Measurements from ENCODE around the gene RWDD4.

Gene RWDD4

DNA sequence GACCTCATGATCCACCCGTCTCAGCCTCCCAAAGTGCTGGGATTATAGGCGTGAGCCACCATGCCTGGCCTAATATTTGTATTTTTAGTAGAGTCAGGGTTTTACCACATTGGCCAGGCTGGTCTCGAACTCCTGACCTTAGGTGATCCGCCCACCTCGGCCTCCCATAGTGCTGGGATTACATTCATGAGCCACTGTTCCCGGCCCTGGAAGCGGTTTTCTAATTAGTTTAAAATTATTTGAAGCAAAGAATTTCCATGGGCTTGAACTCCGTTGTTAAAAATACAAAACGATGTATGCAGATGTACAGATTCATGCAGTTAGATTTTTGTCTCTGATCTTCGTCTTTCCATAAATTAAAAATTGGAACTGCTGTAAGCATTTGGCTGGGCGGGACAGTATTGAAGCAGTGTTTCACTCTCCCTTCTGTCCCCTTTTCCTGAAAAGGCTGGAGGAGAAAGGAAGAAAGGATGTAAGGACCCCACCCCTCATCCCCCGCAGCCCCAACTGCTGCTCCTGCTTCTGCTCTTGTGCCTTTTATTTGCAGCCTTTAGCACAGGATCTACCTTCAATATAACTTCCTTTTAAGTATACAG is 12.1 kb upstream of the RWDD4 start:
- Histone ChIP-seq H3K27me3 (ENCODE audit: control insufficient read depth, insufficient read depth, low read length) (no peaks in the 10 kb centered on the region), H3K27ac (ENCODE audit: low read length) (no peak overlapping the region), H3K36me3 (ENCODE audit: control insufficient read depth, insufficient read depth, low read length) (peaks cover 4% of the 10 kb centered on the region; the same call in 1 of the 2 replicates), H3K4me1 (ENCODE audit: control insufficient read depth, insufficient read depth, low read length) (no peaks in the 10 kb centered on the region), H3K4me3 (ENCODE audit: low read length) (no peak overlapping the region), H3K9me3 (ENCODE audit: control insufficient read depth, insufficient read depth, low read length) (no peaks in the 10 kb centered on the region)
- no CpG with 5 or more reads among the region's 12 CpGs for WGBS (ENCODE audit: insufficient coverage, insufficient read length)
- DNase-seq (ENCODE audit: low read depth, low spot score) = no peak

DNA sequence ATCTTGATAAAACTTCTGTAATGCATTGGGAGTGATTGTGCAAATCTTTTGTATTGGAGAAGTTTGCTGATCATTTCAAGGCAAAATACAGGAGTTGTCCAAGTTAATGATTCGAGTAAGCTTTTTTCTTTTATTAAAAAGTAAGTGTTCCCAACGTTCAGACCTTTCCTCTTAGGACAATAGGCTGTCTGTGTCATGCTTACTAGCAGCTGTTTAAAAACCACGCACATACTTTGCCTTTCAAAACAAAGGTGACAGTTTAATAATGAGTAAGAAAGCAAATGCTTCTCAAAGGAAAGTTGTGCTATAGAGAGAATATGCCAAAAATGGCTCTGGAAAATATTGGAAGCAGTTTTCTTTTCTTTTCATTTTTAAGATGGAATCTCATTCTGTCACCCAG is 11.3 kb upstream of the RWDD4 start:
- WGBS (ENCODE audit: insufficient coverage, insufficient read length) = no CpG with 5 or more reads among the region's 3 CpGs
- peaks cover 4% of the 10 kb centered on the region; the same call in 1 of the 2 replicates for H3K36me3 ChIP-seq (ENCODE audit: control insufficient read depth, insufficient read depth, low read length)
- H3K4me3 ChIP-seq (ENCODE audit: low read length) = no peak overlapping the region
- H3K9me3 ChIP-seq (ENCODE audit: control insufficient read depth, insufficient read depth, low read length) = no peaks in the 10 kb centered on the region
- no peaks in the 10 kb centered on the region for H3K27me3 ChIP-seq (ENCODE audit: control insufficient read depth, insufficient read depth, low read length)
- DNase-seq (ENCODE audit: low read depth, low spot score) = no peak
- H3K27ac ChIP-seq (ENCODE audit: low read length) = no peak overlapping the region
- no peaks in the 10 kb centered on the region for H3K4me1 ChIP-seq (ENCODE audit: control insufficient read depth, insufficient read depth, low read length)

DNA sequence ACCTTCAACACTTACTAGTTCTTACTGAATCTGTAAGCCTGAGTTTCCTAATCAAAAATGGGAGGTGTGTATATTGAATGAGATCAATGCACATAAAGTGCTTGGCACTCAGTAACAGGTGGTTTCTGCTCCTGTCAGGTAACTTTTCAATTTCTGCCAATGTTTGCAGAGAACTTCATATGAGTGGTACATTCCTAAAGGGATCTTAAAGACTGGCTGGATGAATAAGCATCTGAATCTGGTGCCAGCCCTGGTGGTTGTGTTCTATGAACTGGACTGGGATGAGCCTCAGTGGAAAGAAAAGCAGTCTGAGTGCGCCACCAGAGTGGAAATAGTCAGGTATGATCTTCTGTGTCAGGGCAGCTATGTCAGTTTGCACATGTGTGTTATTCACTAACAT is 7.1 kb upstream of the RWDD4 start:
- Histone ChIP-seq H3K9me3 (ENCODE audit: control insufficient read depth, insufficient read depth, low read length) (no peaks in the 10 kb centered on the region), H3K27ac (ENCODE audit: low read length) (no peak overlapping the region), H3K36me3 (ENCODE audit: control insufficient read depth, insufficient read depth, low read length) (peaks cover 4% of the 10 kb centered on the region; the same call in 1 of the 2 replicates), H3K27me3 (ENCODE audit: control insufficient read depth, insufficient read depth, low read length) (no peaks in the 10 kb centered on the region), H3K4me3 (ENCODE audit: low read length) (no peak overlapping the region), H3K4me1 (ENCODE audit: control insufficient read depth, insufficient read depth, low read length) (no peaks in the 10 kb centered on the region; the same call in 1 of the 2 replicates)
- no CpG with 5 or more reads among the region's 1 CpG for WGBS (ENCODE audit: insufficient coverage, insufficient read length)
- DNase-seq (ENCODE audit: low read depth, low spot score) = no peak

DNA sequence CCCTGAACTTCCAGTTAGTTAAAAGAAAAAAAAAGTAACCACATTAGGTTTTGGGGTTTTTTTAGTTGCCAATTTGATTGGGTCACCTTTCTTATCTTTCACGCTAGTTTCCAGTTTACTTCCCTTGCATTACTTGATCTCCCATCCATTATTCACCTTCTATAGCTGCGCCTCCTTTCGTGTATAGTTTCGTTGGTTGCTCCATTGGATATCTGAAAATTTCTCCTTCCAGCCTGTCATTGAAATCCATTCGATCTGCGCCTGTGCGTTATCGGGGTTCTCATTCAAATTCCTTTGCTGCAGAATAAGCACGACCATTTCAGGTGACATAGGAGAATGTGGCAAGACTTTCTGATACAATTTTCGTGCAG is 872 bp upstream of the RWDD4 start:
- Histone ChIP-seq H3K4me3 (ENCODE audit: low read length) (peak overlapping the region; percentile 92; the same call in 1 of the 2 replicates), H3K27ac (ENCODE audit: low read length) (no peak overlapping the region), H3K27me3 (ENCODE audit: control insufficient read depth, insufficient read depth, low read length) (no peaks in the 10 kb centered on the region), H3K36me3 (ENCODE audit: control insufficient read depth, insufficient read depth, low read length) (no peaks in the 10 kb centered on the region), H3K4me1 (ENCODE audit: control insufficient read depth, insufficient read depth, low read length) (no peaks in the 10 kb centered on the region; the same call in 1 of the 2 replicates), H3K9me3 (ENCODE audit: control insufficient read depth, insufficient read depth, low read length) (no peaks in the 10 kb centered on the region)
- WGBS (ENCODE audit: insufficient coverage, insufficient read length) = no CpG with 5 or more reads among the region's 10 CpGs
- no peak for DNase-seq (ENCODE audit: low read depth, low spot score)

DNA sequence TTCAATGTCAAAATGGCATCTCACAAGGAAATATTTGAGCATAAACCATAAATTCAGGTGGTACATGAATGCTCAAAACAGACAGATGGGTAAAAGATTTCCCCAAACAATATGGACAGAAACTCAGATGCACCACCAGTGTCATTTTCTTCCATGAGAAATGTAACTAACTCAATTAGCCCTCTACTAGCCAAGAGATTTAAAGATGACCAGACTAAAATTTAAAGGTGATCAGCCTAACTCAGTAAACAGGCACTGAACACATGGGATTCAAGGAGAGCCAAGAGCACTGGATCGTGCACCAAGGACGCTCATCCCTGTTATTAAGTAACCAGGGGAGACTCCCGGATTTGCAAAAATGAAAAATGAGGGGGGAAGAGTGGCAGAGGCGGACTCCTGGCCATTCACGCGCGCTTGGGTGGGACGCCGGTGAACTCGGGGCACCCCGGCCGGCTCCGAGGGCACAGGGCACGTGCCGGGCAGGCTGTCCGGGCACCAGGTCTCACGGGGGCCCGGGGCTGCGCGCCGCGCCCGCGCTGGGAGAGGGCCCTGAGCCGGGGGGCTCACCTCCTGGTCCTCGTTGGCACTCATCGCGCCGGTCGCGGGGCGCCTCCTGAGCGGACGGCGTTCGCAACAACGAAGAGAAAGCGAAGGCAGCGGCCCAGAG is 490 bp downstream of the RWDD4 start:
- Histone ChIP-seq H3K4me1 (ENCODE audit: control insufficient read depth, insufficient read depth, low read length) (no peaks in the 10 kb centered on the region; the same call in 1 of the 2 replicates), H3K27me3 (ENCODE audit: control insufficient read depth, insufficient read depth, low read length) (no peaks in the 10 kb centered on the region), H3K36me3 (ENCODE audit: control insufficient read depth, insufficient read depth, low read length) (no peaks in the 10 kb centered on the region), H3K4me3 (ENCODE audit: low read length) (peak overlapping the region; percentile 92; the same call in 1 of the 2 replicates), H3K27ac (ENCODE audit: low read length) (no peak overlapping the region), H3K9me3 (ENCODE audit: control insufficient read depth, insufficient read depth, low read length) (no peaks in the 10 kb centered on the region)
- no CpG with 5 or more reads among the region's 39 CpGs for WGBS (ENCODE audit: insufficient coverage, insufficient read length)
- no peak for DNase-seq (ENCODE audit: low read depth, low spot score)

DNA sequence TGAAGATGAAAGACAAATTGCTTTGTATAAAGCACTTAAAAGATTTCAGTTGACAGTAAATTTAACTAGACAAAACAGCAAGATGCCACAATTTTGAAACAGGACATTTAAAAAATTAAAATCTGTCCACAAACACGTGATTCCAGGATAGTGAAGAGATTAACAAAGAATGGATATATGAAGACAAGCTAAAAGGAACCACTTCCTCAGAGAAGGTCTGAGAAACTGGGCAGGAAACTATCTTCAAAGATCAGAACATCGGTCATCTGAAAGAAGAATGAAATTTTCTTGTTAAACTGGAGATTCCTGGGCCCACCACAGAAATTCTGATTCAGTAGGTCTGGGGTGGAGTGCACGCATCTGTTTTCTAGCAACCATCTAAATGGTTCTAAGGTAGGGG is 1.4 kb downstream of the RWDD4 start:
- Histone ChIP-seq H3K36me3 (ENCODE audit: control insufficient read depth, insufficient read depth, low read length) (no peaks in the 10 kb centered on the region), H3K27ac (ENCODE audit: low read length) (no peak overlapping the region), H3K9me3 (ENCODE audit: control insufficient read depth, insufficient read depth, low read length) (no peaks in the 10 kb centered on the region), H3K4me1 (ENCODE audit: control insufficient read depth, insufficient read depth, low read length) (no peaks in the 10 kb centered on the region; the same call in 1 of the 2 replicates), H3K4me3 (ENCODE audit: low read length) (0 out of 2 replicates have a peak overlapping the region, but pooled peaks have one; percentile 6), H3K27me3 (ENCODE audit: control insufficient read depth, insufficient read depth, low read length) (no peaks in the 10 kb centered on the region)
- no CpG with 5 or more reads among the region's 3 CpGs for WGBS (ENCODE audit: insufficient coverage, insufficient read length)
- DNase-seq (ENCODE audit: low read depth, low spot score) = no peak

DNA sequence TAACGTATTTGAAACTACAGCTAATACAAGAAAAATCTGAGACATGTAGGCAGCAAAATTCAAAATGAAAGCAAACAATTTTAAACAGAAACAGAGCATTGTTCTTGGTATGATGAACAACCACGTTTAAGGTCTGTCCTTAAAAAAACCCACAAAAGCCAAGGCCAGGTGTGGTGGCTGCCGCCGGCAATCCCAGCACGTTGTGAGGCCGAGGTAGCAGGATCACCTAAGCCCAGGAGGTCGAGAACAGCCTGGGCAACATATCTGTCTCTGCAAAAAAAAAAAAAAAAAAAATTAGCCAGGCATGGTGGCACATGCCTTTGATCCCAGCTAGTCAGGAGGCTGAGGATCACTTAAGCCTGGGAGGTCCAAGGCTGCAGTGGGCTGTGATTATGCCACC is 13.7 kb downstream of the RWDD4 start:
- no peaks in the 10 kb centered on the region for H3K27me3 ChIP-seq (ENCODE audit: control insufficient read depth, insufficient read depth, low read length)
- H3K4me3 ChIP-seq (ENCODE audit: low read length) = no peak overlapping the region
- H3K36me3 ChIP-seq (ENCODE audit: control insufficient read depth, insufficient read depth, low read length) = no peaks in the 10 kb centered on the region
- no peaks in the 10 kb centered on the region for H3K4me1 ChIP-seq (ENCODE audit: control insufficient read depth, insufficient read depth, low read length)
- no CpG with 5 or more reads among the region's 7 CpGs for WGBS (ENCODE audit: insufficient coverage, insufficient read length)
- no peak overlapping the region for H3K27ac ChIP-seq (ENCODE audit: low read length)
- H3K9me3 ChIP-seq (ENCODE audit: control insufficient read depth, insufficient read depth, low read length) = no peaks in the 10 kb centered on the region
- DNase-seq (ENCODE audit: low read depth, low spot score) = no peak

DNA sequence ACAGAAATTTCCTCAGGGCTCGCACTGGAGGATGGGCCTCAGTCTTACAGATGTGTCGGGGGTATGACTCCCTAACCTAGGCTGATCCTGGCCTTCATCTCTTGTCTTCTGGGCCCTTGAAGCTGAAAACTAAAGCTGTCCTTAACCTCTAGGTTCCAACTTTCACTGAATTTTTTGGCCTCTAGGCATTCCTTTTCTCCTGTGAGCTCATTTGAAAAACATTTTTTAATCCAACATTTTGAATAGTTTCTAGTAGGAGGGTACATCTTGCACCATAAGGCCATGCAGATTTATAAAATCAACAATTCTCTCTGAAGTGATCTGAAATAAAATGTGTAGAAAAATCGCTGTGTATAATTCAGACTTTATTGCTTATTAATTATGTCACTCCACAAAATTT is 19.7 kb downstream of the RWDD4 start:
- H3K27me3 ChIP-seq (ENCODE audit: control insufficient read depth, insufficient read depth, low read length) = no peaks in the 10 kb centered on the region
- DNase-seq (ENCODE audit: low read depth, low spot score) = no peak
- no peak overlapping the region for H3K27ac ChIP-seq (ENCODE audit: low read length)
- H3K4me3 ChIP-seq (ENCODE audit: low read length) = no peak overlapping the region
- no CpG with 5 or more reads among the region's 3 CpGs for WGBS (ENCODE audit: insufficient coverage, insufficient read length)
- no peaks in the 10 kb centered on the region for H3K36me3 ChIP-seq (ENCODE audit: control insufficient read depth, insufficient read depth, low read length)
- no peaks in the 10 kb centered on the region for H3K9me3 ChIP-seq (ENCODE audit: control insufficient read depth, insufficient read depth, low read length)
- peaks cover 1% of the 10 kb centered on the region; the same call in 1 of the 2 replicates for H3K4me1 ChIP-seq (ENCODE audit: control insufficient read depth, insufficient read depth, low read length)

DNA sequence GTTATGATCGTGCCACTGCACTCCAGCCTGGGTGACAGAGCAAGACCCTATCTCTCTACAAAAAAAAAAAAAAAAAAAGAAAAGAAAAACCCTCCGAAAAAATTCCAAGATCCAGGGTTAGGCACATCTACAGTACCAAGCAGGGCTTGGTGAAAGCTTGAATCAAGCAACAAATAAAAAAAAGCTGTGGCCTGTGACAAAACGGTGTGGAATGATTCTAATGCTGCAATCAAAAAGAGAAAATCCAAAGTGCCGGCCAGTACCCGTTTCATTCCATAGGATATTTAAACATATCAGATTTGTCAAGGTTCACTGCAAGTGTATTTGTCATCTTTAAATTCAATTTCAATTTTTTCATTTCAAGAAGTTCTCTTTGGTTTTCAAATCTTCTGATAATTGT is 20.5 kb downstream of the RWDD4 start:
- Histone ChIP-seq H3K4me3 (ENCODE audit: low read length) (no peak overlapping the region), H3K9me3 (ENCODE audit: control insufficient read depth, insufficient read depth, low read length) (no peaks in the 10 kb centered on the region), H3K36me3 (ENCODE audit: control insufficient read depth, insufficient read depth, low read length) (no peaks in the 10 kb centered on the region), H3K27me3 (ENCODE audit: control insufficient read depth, insufficient read depth, low read length) (no peaks in the 10 kb centered on the region), H3K4me1 (ENCODE audit: control insufficient read depth, insufficient read depth, low read length) (peaks cover 1% of the 10 kb centered on the region; the same call in 1 of the 2 replicates), H3K27ac (ENCODE audit: low read length) (no peak overlapping the region)
- no peak for DNase-seq (ENCODE audit: low read depth, low spot score)
- WGBS (ENCODE audit: insufficient coverage, insufficient read length) = no CpG with 5 or more reads among the region's 5 CpGs

DNA sequence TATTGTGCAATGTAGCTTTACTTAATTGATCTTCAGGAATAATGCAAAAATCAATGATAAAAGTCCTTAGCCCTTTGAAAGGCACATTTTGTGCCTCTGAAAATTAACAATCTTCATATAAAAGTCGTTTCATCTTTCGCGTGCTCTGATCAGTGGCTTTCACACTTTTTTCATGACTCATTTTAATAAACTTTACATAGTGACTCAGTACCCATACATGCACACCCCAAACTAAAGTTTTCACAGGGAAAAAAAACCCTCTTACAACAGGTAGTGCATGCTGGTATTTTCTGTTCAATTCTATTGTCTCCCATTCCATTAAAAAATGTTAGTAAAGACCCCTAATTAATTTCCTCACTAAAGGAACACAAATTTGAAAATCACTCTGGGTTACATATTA is 21.5 kb downstream of the RWDD4 start:
- Histone ChIP-seq H3K27me3 (ENCODE audit: control insufficient read depth, insufficient read depth, low read length) (no peaks in the 10 kb centered on the region), H3K4me1 (ENCODE audit: control insufficient read depth, insufficient read depth, low read length) (peaks cover 1% of the 10 kb centered on the region; the same call in 1 of the 2 replicates), H3K4me3 (ENCODE audit: low read length) (no peak overlapping the region), H3K27ac (ENCODE audit: low read length) (no peak overlapping the region), H3K9me3 (ENCODE audit: control insufficient read depth, insufficient read depth, low read length) (no peaks in the 10 kb centered on the region), H3K36me3 (ENCODE audit: control insufficient read depth, insufficient read depth, low read length) (no peaks in the 10 kb centered on the region)
- WGBS (ENCODE audit: insufficient coverage, insufficient read length) = no CpG with 5 or more reads among the region's 3 CpGs
- no peak for DNase-seq (ENCODE audit: low read depth, low spot score)

DNA sequence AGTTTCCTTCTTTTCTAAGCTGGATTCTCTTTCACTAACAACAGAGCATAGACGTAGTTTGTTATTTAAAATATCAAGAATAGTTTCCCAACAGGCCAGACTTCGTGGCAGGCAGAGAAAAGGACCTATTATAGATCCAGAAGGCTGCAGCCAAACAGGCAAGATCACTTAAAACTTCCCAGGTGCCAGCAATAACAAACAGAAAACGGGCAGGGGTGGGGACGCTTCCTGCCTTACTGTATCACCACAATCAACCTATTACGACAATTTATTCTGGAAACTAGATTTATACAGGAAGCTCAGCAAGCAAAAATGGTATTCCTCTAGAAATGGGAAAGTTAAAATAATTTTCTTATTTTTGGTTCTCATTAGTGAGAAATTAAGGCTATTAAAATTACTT is 22.1 kb downstream of the RWDD4 start:
- Histone ChIP-seq H3K36me3 (ENCODE audit: control insufficient read depth, insufficient read depth, low read length) (no peaks in the 10 kb centered on the region), H3K27ac (ENCODE audit: low read length) (no peak overlapping the region), H3K9me3 (ENCODE audit: control insufficient read depth, insufficient read depth, low read length) (no peaks in the 10 kb centered on the region), H3K4me1 (ENCODE audit: control insufficient read depth, insufficient read depth, low read length) (peaks cover 1% of the 10 kb centered on the region; the same call in 1 of the 2 replicates), H3K27me3 (ENCODE audit: control insufficient read depth, insufficient read depth, low read length) (no peaks in the 10 kb centered on the region), H3K4me3 (ENCODE audit: low read length) (no peak overlapping the region)
- WGBS (ENCODE audit: insufficient coverage, insufficient read length) = no CpG with 5 or more reads among the region's 5 CpGs
- DNase-seq (ENCODE audit: low read depth, low spot score) = no peak
